Muscle of arm (tissue), 14 donors: ENCODE measurements around the gene TRMT1. TPM values are rescaled to one million over a fixed set of nuclear protein-coding genes. Genes with fewer than 3 reads are reported as not detected.
"Not testable (repeated sequence)": the region's sequence is repeated elsewhere in the genome, so short reads cannot be mapped to it uniquely, and the experiment has no call there.

ENCODE experiments used
- DNase-seq: peaks from one replicate; pipeline ENCODE4 v3.0.0-alpha.2; 2013
- long read RNA-seq, 11 donors: transcript quantifications; one replicate each; lab custom pipeline, GENCODE V29; 2026
- polyA plus RNA-seq, 12 donors: library from polyadenylated mRNA; unstranded; fragments of 120-200 nt; gene quantifications; one replicate each; pipeline ENCODE4 v1.2.1, GENCODE V29; 2013; ENCODE audit not compliant: insufficient read length in 12 of 12

TRMT1 gene
- polyA plus RNA-seq = 10 to 100 TPM in 11 of 12 donors, not detected in 1; 21.0 to 41.7 (median 23.9) TPM
- long read RNA-seq, donor 1, partial matches to known transcripts = 0 of 2 reads
- long read RNA-seq, donor 1, other reads (novel, unspliced or antisense) = 0 of 2 reads
- long read RNA-seq, donor 2, partial matches to known transcripts = 0 of 6 reads
- long read RNA-seq, donor 2, other reads (novel, unspliced or antisense) = 6 of 6 reads
- long read RNA-seq, donor 3, partial matches to known transcripts = 0 of 1 reads
- long read RNA-seq, donor 3, other reads (novel, unspliced or antisense) = 0 of 1 reads
- long read RNA-seq, donor 4, partial matches to known transcripts = 0 of 2 reads
- long read RNA-seq, donor 4, other reads (novel, unspliced or antisense) = 0 of 2 reads
- long read RNA-seq, donor 5, partial matches to known transcripts = 11 of 14 reads
- long read RNA-seq, donor 5, other reads (novel, unspliced or antisense) = 0 of 14 reads
- long read RNA-seq, donor 6, partial matches to known transcripts = 0 of 3 reads
- long read RNA-seq, donor 6, other reads (novel, unspliced or antisense) = 0 of 3 reads
- long read RNA-seq, donor 7 = 0 reads
- long read RNA-seq, donor 8, partial matches to known transcripts = 0 of 3 reads
- long read RNA-seq, donor 8, other reads (novel, unspliced or antisense) = 0 of 3 reads
- long read RNA-seq, donor 9, partial matches to known transcripts = 0 of 3 reads
- long read RNA-seq, donor 9, other reads (novel, unspliced or antisense) = 0 of 3 reads
- long read RNA-seq, donor 10, partial matches to known transcripts = 0 of 5 reads
- long read RNA-seq, donor 10, other reads (novel, unspliced or antisense) = 0 of 5 reads
- long read RNA-seq, donor 11, partial matches to known transcripts = 0 of 3 reads
- long read RNA-seq, donor 11, other reads (novel, unspliced or antisense) = 0 of 3 reads

DNA sequence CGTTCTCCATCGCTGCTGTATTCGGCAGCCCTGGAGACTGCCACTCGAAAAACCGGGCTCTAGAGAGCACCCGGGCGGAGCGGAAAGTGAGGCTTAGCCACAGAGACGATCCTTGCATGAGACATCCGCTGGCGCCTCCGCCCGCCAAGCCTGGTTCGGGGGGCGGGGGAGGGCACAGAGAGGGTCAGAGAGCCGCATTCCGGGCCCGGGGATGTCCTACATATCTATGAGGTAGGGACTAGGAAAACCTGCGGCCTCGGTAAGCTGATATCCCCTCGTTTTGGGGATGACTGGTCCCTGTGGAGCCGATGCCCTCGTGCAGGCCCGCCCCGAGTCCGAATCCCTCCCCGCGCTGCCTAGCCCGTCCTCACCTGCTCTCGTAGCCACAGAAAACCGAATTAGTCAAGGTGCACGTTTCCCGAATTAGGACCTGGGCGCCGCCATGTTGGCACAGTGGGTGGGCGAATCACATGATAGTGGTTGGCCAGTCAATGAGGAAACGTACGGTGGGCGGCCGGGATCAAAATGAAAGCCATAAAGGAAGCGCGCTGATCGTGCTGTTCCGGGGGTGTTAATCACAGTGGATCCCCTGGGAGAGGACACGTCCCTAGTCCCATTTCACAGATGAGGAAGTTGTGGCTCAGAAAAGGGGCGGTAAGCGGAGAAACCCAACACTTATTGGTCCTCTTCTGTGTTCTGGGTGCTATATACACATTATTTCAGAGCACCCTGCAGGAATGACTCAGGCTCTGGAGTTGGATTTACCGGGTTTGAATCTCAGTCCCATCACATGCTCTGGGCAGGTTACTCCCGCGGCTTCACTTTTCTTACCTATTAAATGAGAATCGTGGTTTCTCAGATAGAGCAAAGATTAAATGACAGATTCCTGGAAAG lies at the start of gene TRMT1:
Gene TRMT1, minus strand, starts transcription at position 459 of the 894 bp plus-strand sequence. Its CDS starts 341 bp downstream, at position 118.
- DNase-seq = peak; percentile 93

DNA sequence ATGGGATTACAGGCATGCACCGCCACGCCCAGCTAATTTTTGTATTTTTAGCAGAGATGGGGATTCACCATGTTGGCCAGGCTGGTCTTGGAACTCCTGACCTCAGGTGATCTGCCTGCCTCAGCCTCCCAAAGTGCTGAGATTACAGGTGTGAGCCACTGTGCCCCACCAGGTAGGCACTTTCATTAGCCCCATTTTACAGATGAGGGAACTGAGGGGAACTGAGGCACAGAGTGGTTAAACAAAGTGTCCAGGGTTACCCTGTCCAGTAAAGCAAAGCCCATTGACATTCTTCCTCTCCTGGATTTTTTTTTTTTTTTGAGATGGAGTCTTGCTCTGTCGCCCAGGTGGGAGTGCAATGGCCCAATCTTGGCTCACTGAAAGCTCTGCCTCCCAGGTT lies 49.6 kb upstream of the TRMT1 start:
- DNase-seq = not testable (repeated sequence)

DNA sequence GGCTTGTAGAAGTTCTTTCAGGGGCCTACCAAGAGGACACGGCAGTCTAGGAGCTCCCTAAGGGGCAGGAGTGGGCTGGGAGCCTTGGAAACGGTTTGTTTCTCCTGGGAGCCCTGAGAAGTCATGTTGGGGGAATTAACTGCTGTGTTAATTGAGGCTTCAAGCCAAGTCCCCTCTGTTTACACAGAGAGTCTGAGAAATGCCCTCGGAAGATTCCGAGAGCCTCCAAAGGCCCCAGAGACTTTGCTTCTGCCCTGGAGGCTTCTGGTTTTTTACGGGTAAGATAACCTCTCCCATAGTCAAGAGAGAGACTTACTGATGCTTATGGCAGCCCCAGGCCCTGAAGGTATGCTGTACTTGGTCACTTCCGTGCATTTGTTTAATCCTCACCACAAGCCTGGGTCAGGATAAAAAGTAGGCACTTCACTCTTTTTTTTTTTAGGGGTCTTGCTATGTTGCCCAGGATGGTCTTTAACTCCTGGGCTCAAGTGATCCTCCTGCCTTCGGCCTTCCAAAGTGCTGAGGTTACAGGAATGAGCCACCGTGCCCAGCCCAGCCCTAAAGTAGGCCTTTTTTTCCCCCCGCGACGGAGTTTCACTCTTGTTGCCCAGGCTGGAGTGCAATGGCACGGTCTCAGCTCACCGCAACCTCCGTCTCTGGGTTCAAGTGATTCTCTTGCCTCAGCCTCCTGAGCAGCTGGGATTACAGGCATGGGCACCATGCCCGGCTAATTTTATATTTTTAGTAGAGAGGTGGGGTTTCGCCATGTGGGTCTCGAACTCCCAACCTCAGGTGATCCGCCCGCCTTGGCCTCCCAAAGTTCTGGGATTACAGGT lies 48.8 kb upstream of the TRMT1 start:
- DNase-seq = no peak

DNA sequence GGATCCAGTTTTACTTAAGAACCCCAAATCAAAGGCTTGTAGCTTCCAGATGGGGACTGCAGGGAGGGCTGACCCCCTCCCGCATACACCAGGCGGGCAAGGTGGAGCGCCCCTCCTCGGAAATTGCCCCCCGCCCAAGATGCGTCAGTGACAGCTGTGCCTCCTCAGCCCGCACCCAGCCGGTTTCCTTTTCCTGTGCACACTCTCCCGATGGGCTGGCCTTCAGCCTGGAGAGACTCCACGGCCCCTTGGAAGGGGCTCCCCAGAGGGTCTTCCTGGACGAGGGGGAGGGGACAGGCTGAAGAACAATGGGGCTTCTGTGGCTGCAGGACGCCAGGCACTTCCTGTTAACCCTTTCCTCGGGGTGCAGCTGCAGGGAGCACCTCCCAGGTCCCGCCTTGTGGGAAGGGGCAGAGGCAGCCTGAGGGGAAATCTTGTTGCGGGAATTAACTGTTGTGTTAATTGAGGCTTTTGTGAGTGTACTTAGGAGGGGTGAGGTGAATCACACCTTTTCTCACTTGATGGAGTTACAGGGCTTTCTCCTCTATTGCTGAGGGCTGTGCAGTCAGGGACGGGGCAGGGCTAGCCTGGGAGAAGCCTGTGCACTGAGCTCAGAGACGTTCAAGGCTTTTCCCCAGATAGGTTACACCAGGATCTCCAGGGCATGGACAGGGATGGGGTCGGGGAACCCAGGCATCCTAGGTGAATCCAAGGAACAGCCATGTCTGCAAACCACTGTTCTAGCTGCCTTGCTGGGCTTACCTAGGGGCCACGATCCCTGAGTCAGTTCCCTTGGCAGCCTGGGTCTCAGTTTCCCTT lies 48.0 kb upstream of the TRMT1 start:
- peak; percentile 65 for DNase-seq

DNA sequence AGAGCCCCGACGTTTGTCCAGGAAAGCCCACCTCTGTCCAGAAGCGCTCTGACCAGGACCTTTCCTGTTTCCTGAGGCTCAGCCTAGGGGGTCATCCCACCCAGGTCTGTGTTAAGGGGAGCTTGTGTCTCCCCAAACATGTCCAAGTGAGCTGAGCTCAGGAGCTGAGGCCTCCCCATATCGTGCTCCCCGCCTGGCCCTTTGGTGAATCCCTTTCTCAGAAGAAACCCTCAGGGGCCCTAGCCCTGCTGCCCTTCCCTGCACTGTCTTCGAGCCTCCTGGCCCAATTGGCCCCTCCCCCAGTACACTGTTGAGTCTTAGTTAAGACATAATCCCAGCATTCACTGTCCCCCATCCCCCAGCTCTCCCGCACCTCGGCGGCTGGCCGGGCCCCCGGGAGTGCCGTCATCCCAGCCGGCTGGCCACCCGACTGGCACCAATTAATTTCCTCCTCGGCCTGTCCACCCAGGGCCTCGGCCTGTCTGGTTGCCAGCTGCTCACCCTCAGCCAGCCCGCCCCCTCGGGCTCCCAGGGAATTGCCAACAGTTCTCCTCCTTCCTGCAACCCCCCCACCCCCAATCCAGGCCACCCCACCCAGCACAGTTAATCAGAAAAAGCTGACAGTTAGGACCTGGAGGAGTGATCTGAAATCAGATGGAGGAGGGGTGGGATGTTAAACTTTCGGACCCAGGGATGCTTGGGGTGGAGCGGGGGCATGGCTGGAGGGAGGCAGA lies 47.2 kb upstream of the TRMT1 start:
- peak; percentile 70 for DNase-seq

DNA sequence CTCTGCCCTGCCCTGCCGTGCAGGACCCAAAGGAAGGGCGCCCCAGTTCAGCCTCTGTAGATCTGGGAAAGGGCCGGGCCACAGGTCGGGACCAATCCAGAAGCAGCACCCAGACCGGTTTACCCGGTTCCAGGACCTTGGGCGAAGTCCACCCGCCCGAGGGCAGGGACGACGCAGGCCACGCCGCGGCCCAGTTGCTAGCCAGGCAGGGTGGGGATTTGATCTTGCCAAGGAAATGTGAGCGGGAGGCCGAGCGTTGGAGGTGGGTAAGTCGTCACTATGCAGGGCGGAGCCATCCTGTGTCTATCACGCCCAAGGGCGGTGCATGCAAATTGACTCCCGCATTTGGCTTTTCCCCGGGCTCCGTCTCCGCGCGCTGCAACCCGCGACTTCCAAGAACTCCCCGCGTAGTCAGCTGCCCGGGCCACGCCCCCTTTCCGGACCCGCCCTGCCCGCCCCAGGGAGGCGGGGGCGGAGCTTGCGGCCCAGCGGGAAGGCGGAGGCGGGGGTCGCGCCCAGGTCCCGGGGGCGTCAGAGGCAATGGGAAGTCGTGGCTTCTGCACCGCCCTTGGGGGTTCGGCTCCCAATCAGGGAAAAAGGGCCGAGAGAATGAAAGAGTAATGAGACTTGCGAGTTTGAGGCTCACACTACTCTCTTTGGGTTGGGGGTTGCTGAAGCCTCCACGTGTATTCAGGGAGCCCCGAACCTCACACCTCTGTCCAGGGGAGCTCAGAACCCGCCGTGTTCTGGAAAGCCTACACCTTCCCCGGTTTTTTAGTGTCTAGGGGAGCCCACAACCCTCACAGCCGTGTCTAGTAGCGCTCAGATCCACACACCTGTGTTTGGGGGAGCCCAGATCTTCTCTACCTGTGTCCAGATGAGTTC lies 46.4 kb upstream of the TRMT1 start:
- DNase-seq = peak; percentile 95

DNA sequence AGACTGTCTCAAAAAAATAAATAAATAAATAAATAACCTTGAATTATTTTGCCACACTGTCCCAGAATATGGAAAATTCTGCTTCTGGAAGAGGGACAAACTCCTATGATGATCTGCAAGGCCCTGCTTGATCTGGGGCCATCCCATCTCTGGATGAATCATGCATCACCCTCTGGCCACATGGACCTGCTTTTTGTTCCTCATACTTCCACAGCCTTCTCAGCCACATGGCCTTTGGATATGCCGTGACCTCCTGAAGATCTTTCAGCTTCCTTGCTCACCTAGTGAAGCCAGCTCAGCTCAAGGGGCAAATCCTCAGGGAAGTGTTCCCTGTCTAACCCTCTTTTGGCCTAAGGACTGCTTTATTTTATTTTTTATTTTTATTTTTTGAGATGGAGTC lies 44.0 kb upstream of the TRMT1 start:
- DNase-seq = no peak

DNA sequence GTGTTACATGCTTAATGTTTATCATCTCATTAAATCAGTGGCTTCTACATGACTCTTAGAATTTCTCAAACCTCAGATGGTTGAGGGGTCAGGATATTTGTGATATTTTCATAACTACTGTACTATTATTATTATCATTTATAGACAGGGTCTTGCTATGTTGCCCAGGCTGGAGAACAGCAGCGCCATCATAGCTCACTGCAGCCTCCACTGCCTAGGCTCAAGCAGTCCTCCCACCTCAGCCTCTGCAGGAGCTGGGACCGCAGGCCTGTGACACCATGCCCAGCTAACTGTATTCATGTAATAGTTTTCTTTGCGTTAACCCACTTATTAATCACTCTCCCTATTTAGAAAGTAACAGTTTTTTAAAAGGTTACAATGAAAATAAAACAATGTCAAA lies 43.2 kb upstream of the TRMT1 start:
- no peak for DNase-seq

DNA sequence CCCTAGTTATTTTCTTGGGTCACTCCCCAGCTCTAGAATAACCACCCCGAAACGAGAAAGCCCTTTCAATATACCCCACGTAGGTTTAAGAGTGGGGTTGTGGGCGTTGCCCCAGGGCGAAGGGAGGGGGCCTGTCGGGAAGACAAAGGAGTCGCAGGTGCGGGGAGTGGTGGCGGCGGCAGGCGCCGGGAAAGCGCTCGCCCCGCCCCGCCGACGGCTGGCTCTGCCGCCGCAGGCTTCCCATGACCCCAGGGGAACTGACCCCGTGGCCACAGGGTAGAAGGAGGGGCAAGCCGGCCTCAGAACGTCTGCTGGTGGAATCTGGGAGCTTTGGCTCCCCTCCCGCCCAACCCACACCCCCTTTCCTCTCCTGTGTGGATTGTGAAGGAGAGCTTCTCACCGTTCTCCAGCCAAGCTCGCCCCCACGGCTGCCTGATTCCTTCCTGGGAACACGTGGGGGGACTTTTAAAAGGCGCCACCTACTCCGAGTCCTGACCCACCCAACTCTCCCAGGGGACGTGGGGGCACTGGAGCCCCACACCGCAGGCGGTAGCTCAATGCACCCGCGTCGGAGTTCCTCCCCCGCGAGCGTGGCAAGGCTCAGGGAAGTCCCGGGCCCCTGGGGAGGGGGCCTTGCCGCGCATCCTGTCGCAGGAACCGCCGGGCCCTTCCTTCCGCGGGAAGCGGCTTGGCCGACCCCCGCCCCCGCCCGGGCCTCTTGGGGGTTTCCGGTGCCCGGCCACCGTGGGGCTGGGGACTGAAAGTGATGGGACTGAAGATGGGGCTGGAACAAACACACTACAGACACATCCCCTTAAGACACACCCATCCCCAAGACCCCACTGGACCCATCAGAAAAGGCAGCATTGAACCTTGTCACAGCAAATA lies 39.2 kb upstream of the TRMT1 start:
- DNase-seq = peak; percentile 59

DNA sequence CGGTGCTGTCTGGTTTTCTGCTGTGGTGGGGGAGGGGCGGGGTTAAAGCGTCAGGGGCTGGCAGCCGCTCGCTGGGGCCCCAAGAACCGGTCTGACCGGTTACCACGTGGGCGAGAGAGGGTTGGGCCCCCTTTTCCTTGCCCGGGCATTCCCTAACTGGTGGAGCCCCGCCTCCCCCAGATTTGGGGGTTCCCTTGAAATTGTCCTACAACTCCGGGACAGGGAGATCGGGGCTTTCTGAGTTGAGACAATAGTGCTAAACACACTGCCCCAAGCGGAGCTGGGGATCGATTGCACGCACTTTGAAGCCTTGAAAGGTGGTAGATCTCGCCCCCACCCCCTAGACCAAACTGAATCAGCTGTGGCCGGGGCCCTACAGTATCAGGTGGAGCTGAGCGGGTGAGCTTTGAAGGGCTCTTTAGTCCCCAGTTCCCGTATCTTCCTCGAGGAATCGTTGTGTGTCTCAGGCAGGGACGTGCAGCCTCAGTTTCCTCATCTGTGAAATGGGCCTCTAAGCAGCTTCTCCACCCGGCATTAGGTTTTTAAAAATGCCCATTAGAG lies 38.5 kb upstream of the TRMT1 start:
- peak; percentile 54 for DNase-seq

DNA sequence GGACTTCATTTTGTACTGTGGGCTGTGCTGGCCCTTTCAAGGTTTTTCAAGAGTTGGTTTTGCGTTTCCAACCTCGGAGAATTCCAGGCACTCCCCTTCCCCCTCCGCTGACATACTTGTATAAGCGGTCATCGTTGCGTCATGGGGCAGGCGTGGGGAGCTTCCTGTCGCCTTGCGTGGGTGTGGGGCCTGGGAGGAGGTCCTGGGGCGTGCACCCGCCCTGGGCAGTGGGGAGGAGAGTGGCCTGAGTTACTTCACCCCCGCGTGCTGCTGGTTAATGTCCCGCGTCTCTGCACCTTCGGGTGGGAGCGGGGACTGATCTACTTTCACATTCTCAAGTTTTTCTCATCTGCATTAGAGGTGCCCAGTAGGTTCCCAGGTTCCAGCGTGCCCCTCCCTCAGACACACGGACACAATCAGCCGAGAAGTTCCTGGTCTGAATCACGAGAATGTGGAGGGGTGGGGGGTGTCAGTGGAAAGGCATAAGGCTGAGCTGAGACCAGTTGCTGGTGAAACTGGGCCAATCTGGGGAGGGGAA lies 37.8 kb upstream of the TRMT1 start:
- DNase-seq = peak; percentile 83

DNA sequence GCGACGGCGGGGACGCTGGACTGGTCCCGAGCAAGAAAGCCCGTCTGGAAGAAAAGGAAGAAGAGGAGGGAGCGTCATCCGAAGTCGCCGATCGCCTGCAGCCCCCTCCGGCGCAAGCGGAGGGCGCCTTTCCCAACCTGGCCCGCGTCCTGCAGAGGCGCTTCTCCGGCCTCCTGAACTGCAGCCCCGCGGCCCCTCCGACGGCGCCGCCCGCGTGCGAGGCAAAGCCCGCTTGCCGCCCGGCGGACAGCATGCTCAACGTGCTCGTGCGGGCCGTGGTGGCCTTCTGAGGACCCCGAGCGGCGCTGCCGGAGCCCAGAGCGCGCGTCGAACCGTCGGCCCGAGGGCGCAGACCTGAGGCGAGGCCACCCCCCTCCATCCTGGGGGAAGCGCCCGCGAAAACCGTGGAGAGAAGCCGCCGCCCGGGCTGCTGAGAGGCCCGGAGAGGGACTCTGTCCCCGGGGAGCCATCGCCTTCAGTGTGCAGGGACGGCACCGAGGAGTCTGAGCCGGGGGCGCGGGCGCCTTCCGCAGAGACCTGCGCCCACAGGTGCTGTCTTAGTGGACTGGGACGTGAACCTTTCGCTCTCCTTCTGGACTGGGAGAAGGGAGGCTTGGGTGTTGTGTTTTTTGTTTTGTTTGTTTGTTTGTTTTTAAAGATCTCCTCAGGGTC lies 37.2 kb upstream of the TRMT1 start:
- peak; percentile 67 for DNase-seq

DNA sequence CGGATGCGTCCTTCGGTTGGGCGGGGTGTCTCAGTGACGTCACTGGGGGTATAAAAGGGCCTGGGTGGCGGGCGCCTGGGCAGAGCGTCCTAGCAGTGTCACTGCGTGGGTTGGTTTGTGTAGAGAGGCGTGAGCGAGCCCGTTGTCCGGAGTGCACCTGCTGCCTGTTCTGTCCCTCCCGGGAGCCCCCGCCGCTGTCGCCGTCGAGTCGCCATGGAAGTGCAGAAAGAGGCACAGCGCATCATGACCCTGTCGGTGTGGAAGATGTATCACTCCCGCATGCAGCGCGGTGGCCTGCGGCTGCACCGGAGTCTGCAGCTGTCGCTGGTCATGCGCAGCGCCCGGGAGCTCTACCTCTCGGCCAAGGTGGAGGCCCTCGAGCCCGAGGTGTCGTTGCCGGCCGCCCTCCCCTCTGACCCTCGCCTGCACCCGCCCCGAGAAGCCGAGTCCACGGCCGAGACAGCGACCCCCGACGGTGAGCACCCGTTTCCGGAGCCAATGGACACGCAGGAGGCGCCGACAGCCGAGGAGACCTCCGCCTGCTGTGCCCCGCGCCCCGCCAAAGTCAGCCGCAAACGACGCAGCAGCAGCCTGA lies 36.5 kb upstream of the TRMT1 start:
- DNase-seq = peak; percentile 97

DNA sequence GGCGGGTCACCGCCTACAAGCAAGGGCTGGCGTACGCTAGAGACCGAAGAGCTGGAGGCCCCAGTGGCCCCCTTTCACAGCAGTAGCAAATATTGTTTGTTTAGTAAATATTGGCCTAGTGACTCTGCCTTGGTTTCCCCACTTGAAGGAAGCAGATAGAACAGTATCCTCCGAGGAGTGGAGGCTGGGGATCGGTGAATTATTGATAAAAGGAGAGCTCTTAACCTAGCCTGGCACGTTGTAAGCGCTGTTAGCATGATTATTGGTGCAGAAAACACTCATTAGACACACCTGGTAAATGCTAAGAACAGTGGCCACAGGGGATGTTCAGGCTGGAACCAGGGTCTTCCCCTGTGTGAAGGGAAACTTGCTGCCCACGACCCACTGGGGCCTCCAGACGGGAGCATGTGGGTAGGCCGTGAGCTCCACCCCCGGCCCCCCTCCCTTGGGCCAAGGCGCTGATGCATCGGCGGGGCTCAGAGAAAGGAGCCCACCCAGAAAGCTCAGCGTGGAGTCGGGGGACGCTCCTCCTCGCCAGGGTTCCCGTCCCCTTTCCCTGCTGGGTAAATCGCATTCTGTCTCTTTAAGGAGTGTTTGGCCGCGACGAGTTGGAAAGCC lies 35.9 kb upstream of the TRMT1 start:
- no peak for DNase-seq
